22Rv1 (cell line): ENCODE results near the gene SPEF2.

Source experiments
- H3K27ac ChIP-seq: fragments of 450-650 bp; 2 replicates; pipeline ENCODE4 v1.5.1; 2017
- CTCF ChIP-seq: fragments of 450-650 bp; IDR thresholded peaks from 2 replicates; pipeline ENCODE4 v1.5.1; 2017; ENCODE audit warnings: mild to moderate bottlenecking
- ZFX ChIP-seq: fragments of 450-650 bp; IDR thresholded peaks from 2 replicates; pipeline ENCODE4 v1.6.1; 2017; ENCODE audit warnings: antibody characterized with exemption, borderline replicate concordance

The SPEF2 gene

GRCh38 chr5:35857606-35858205, 240.0 kb downstream of the SPEF2 start:
- TF ChIP-seq ZFX (no peak), CTCF (no peak)
- no peak overlapping the region for H3K27ac ChIP-seq

DNA sequence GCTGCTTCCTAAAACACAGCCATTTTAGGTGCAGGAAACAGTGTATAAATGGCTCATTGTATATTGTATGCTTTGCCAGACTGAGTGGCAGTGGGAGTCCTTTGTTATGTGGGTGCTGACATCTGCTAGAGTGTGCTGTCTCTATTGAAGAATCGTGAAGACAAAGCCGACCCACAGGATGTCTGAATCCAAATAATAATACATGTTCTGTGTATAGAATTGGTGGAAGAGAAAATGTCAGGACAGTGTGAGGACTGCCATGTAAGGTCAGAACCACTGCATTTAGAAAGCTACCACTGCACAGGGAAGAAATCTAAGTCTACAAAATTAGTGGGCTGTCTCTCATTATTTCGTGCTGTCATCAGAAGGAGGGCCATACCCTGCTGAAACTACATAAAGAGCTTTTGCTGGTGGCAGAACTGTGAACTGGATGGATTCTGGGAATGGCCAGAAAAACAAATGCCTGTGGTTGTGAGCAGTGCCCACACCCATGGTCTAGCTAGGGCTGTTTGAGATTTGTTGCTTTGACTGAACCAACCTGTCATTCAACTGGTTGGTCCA, 241.5 kb downstream of the SPEF2 start:
- H3K27ac ChIP-seq, result no peak overlapping the region
- no peak for TF ChIP-seq ZFX
- TF ChIP-seq CTCF, result no peak

- TF ChIP-seq ZFX (no peak), CTCF (no peak)
- H3K27ac ChIP-seq, result no peak overlapping the region
Observed at GRCh38 chr5:35860686-35861085, 243.0 kb downstream of the SPEF2 start.

- TF ChIP-seq ZFX, result no peak
- TF ChIP-seq CTCF, result no peak
- no peak overlapping the region for H3K27ac ChIP-seq
Observed at GRCh38 chr5:35861718-35862117, 244.1 kb downstream of the SPEF2 start.

DNA sequence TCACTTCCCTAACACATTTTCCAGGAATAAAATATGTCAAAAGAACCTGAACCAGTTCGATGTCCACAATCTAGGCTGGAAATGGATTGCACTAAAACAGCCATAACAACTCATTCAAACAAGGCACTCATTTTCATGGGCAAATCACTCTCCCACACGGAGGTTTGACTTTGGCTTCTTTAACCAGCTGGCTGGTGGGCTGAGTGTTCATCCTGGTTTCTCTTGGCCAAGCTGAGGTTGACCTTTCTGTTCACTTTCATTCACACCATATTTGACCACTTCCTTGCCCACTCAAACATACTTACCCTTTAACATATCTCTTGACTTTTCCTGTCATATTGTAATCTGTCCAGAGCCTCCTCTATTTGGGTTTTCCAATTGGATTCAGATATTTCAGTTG, 244.5 kb downstream of the SPEF2 start:
- no peak overlapping the region for H3K27ac ChIP-seq
- TF ChIP-seq CTCF (no peak), ZFX (no peak)

- no peak overlapping the region for H3K27ac ChIP-seq
- TF ChIP-seq ZFX (no peak), CTCF (no peak)
Observed at GRCh38 chr5:35863159-35863558, 245.5 kb downstream of the SPEF2 start.
